B cell (primary cell): ENCODE measurements around the gene TTLL10. TPM values are rescaled to one million over a fixed set of nuclear protein-coding genes. Genes with fewer than 3 reads are reported as not detected.
A peak's percentile ranks its signal among the peaks of the same experiment; 100 is the strongest.
"Not testable (repeated sequence)": the region's sequence is repeated elsewhere in the genome, so short reads cannot be mapped to it uniquely, and the experiment has no call there.

Source experiments
- ATAC-seq: fragments of 200-7000 bp; cut with Tn5 transposase; one replicate; pipeline ENCODE4 v1.10.0; 2021; ENCODE audit warnings: low read depth, mild to moderate bottlenecking, moderate number of reproducible peaks, moderate library complexity
- CTCF ChIA-PET: fragments of 350-600 bp; sonication (Branson Sonifier 250); formaldehyde crosslinking; loops from one replicate; lab custom pipeline; 2021; ENCODE audit warnings: antibody characterized with exemption, inconsistent platforms; lab: Charles Lee
- POLR2A ChIA-PET: fragments of 350-600 bp; sonication (Branson Sonifier 250); formaldehyde crosslinking; loops from one replicate; lab custom pipeline; 2021; ENCODE audit warnings: antibody characterized with exemption; lab: Charles Lee
- DNase-seq: peaks from one replicate; pipeline ENCODE4 v3.0.0; 2013
- H2AFZ ChIP-seq: 2 replicates; pipeline ENCODE4 v1.6.1; 2012; ENCODE audit warnings: mild to moderate bottlenecking, low read depth, low read length; ENCODE audit not compliant: insufficient read depth, poor library complexity, severe bottlenecking
- H3K27ac ChIP-seq, 2 donors: 1 replicate in 1 of 2; 2 replicates in 1 of 2; pipeline ENCODE4 v1.5.1; 2012 to 2013; ENCODE audit warnings: low read length in 2 of 2, mild to moderate bottlenecking in 2 of 2, moderate library complexity in 1 of 2
- H3K27me3 ChIP-seq, 4 experiments: fragments of 200-600 bp in 1 of 4; sonication (generic) in 1 of 4; replicated peaks in 1 of 4; 1 replicate in 2 of 4; 2 replicates in 2 of 4; pipeline versions ENCODE4 v1.6.1 to v1.7.0; 2013 to 2016; ENCODE audit warnings: low read length in 3 of 4, mild to moderate bottlenecking in 2 of 4, mixed read lengths in 1 of 4, moderate library complexity in 1 of 4; ENCODE audit not compliant: insufficient read depth in 4 of 4, control insufficient read depth in 3 of 4; ENCODE audit errors: control extremely low read depth in 1 of 4
- H3K36me3 ChIP-seq, 2 experiments: replicated peaks in 1 of 2; 1 replicate in 1 of 2; 2 replicates in 1 of 2; pipeline versions ENCODE4 v1.6.1 to v1.7.1; 2013; ENCODE audit warnings: low read length in 1 of 2; ENCODE audit not compliant: insufficient read depth in 2 of 2, control insufficient read depth in 1 of 2; ENCODE audit errors: control extremely low read depth in 1 of 2, extremely low read depth in 1 of 2
- H3K4me1 ChIP-seq, 2 donors: fragments of 200-600 bp in 1 of 2; sonication (generic) in 1 of 2; 1 replicate in 1 of 2; 2 replicates in 1 of 2; pipeline versions ENCODE4 v1.5.1 to v1.6.1; 2013 to 2017; ENCODE audit warnings: low read length in 2 of 2; ENCODE audit not compliant: control insufficient read depth in 2 of 2, insufficient read depth in 2 of 2
- H3K4me2 ChIP-seq: replicated peaks from 2 replicates; pipeline ENCODE3; 2012; ENCODE audit warnings: mild to moderate bottlenecking, low read depth, low read length; ENCODE audit not compliant: poor library complexity, severe bottlenecking
- H3K4me3 ChIP-seq, 5 experiments: fragments of 200-600 bp in 1 of 5; sonication (generic) in 1 of 5; 1 replicate in 3 of 5; 2 replicates in 2 of 5; pipeline versions ENCODE4 v1.5.1 to v1.7.0; 2011 to 2016; ENCODE audit warnings: low read length in 4 of 5, mild to moderate bottlenecking in 4 of 5, low read depth in 2 of 5, control low read depth in 1 of 5, moderate library complexity in 1 of 5; ENCODE audit not compliant: insufficient read depth in 1 of 5; ENCODE audit errors: control extremely low read depth in 1 of 5, extremely low read depth in 1 of 5
- H3K79me2 ChIP-seq: fragments of 200-600 bp; sonication (generic); one replicate; pipeline ENCODE4 v1.6.0; 2016; ENCODE audit warnings: low read length; ENCODE audit not compliant: control insufficient read depth, insufficient read depth
- H3K9ac ChIP-seq: fragments of 200-600 bp; sonication (generic); 2 replicates; pipeline ENCODE4 v1.6.1; 2017; ENCODE audit warnings: mild to moderate bottlenecking, low read length, moderate library complexity
- H3K9me3 ChIP-seq, 3 donors: one replicate each; pipeline versions ENCODE4 v1.6.1 to v1.7.1; 2013; ENCODE audit warnings: low read length in 2 of 3; ENCODE audit not compliant: control insufficient read depth in 2 of 3, insufficient read depth in 1 of 3; ENCODE audit errors: control extremely low read depth in 1 of 3
- H4K20me1 ChIP-seq: 2 replicates; pipeline ENCODE4 v1.6.0; 2012; ENCODE audit warnings: mild to moderate bottlenecking, low read length; ENCODE audit not compliant: insufficient read depth, control insufficient read depth, poor library complexity, severe bottlenecking
- H3K27ac Mint-ChIP-seq: one replicate; pipeline ENCODE4 v1.8.0; 2021; ENCODE audit warnings: mixed read lengths
- H3K27me3 Mint-ChIP-seq: one replicate; pipeline ENCODE4 v1.8.0; 2021; ENCODE audit warnings: mixed read lengths
- H3K4me1 Mint-ChIP-seq: one replicate; pipeline ENCODE4 v1.8.0; 2021; ENCODE audit warnings: mixed read lengths
- H3K4me3 Mint-ChIP-seq: one replicate; pipeline ENCODE4 v1.8.0; 2021; ENCODE audit warnings: mixed read lengths
- H3K9me3 Mint-ChIP-seq: one replicate; pipeline ENCODE4 v1.8.0; 2022; ENCODE audit warnings: mixed read lengths; ENCODE audit not compliant: insufficient read depth
- CTCF ChIP-seq: fragments of 200-600 bp; IDR thresholded peaks from one replicate; pipeline ENCODE4 v1.8.0; 2022; ENCODE audit warnings: antibody characterized with exemption, mild to moderate bottlenecking
- EZH2 ChIP-seq: IDR thresholded peaks from 2 replicates; pipeline ENCODE4 v1.6.1; 2012; ENCODE audit warnings: borderline replicate concordance, low read depth, mild to moderate bottlenecking, moderate library complexity, low read length; ENCODE audit not compliant: insufficient read depth, poor library complexity, severe bottlenecking
- WGBS: methylation state at CpG from one replicate; pipeline ENCODE4 v1.1.5; 2013; ENCODE audit warnings: missing lambda C conversion rate; ENCODE audit not compliant: insufficient coverage; 5-methylcytosine and 5-hydroxymethylcytosine counted together
- intact Hi-C: fragments of 100-400 bp; cut with micrococcal nuclease; formaldehyde crosslinking; loops from one replicate; pipeline ENCODE4 v1.10.0; 2022
- polyA plus RNA-seq: library from polyadenylated mRNA; depleted of rRNA; stranded (reverse); fragments of >200 nt; gene quantifications from 2 replicates; pipeline ENCODE4 v1.2.3, GENCODE V29; 2012
- total RNA-seq, 2 donors: library from RNA; stranded (reverse); fragments of 120-200 nt in 1 of 2; gene quantifications; 1 replicate in 1 of 2; 2 replicates in 1 of 2; pipeline versions ENCODE4 v1.2.3 to v1.2.4, GENCODE V29; 2013 to 2022

TTLL10 gene
- total and polyA plus RNA-seq, 2 donors (not counting 1 experiment from before 2014, with no cell fraction given) = 0.37 to 0.45 TPM

- Mint-ChIP-seq H3K27me3 (no peaks in the 10 kb centered on the region), H3K4me1 (peaks cover 3% of the 10 kb centered on the region), H3K9me3 (peaks cover 8% of the 10 kb centered on the region), H3K27ac (no peak overlapping the region), H3K4me3 (no peak overlapping the region)
- TF ChIP-seq CTCF (no peak), EZH2 (no peak)
- Histone ChIP-seq H4K20me1 (no peaks in the 10 kb centered on the region), H3K4me3 (no peak overlapping the region), H3K9me3 (peaks cover 1 to 24% (median 8%) of the 10 kb centered on the region in 3 donors), H3K79me2 (no peaks in the 10 kb centered on the region), H3K4me1 (no peaks in the 10 kb centered on the region), H3K27ac (no peak overlapping the region), H2AFZ (no peak overlapping the region), H3K27me3 (peaks cover 0 to 4% (median 2%) of the 10 kb centered on the region in 4 experiments), H3K36me3 (no peaks in the 10 kb centered on the region), H3K9ac (no peak overlapping the region), H3K4me2 (no peak overlapping the region)
- intact Hi-C loops = no loop called here
- POLR2A ChIA-PET = no interaction called here
- no CpG with 5 or more reads among the region's 3 CpGs for WGBS
- DNase-seq (peak; percentile 11), ATAC-seq (no peak)
- CTCF ChIA-PET = interaction anchor here (0.6 to 1.8 kb wide), 3 partner anchors 8 to 73 kb away, joined by 3 to 4 read pairs (median 3); no protein-coding TSS in a partner anchor
These were observed 21.0 kb downstream of the TTLL10 start for GRCh38 chr1:1194723-1195122.

GRCh38 chr1:1195726-1196125 is 22.0 kb downstream of the TTLL10 start:
- ATAC-seq, H3K9ac ChIP-seq, H3K27me3 Mint-ChIP-seq, H3K4me3 ChIP-seq, H3K9me3 Mint-ChIP-seq, H3K27ac ChIP-seq, H3K4me3 Mint-ChIP-seq, H3K36me3 ChIP-seq, H3K4me1 Mint-ChIP-seq, DNase-seq, H3K27ac Mint-ChIP-seq, H3K4me1 ChIP-seq, H3K79me2 ChIP-seq, H4K20me1 ChIP-seq, intact Hi-C loops, H2AFZ ChIP-seq, H3K4me2 ChIP-seq: not testable (repeated sequence)
- ChIA-PET POLR2A (interaction anchor here (0.7 kb wide), 1 partner anchor 33 kb away, joined by 6 read pairs; no protein-coding TSS in a partner anchor), CTCF (interaction anchor here (0.9 to 1.7 kb wide), 3 partner anchors 9 to 74 kb away, joined by 3 to 6 read pairs (median 3); no protein-coding TSS in a partner anchor)
- peaks cover 0 to 12% (median 6%) of the 10 kb centered on the region in 4 experiments for H3K27me3 ChIP-seq
- 66% methylated on average over 4 of the region's 6 CpGs for WGBS
- peaks cover 1 to 28% (median 8%) of the 10 kb centered on the region in 3 donors for H3K9me3 ChIP-seq
